Neuron (in vitro differentiated cells): ENCODE data around the gene HLF.

Experiments
- H2AFZ ChIP-seq: one replicate; pipeline ENCODE4 v1.6.1; 2013; ENCODE audit warnings: low read depth, mild to moderate bottlenecking, inconsistent platforms, low read length, moderate library complexity
- H3K27me3 ChIP-seq: one replicate; pipeline ENCODE4 v1.6.1; 2013; ENCODE audit warnings: low read length; ENCODE audit not compliant: insufficient read depth
- H3K36me3 ChIP-seq: one replicate; pipeline ENCODE4 v1.6.1; 2013; ENCODE audit warnings: low read length; ENCODE audit not compliant: insufficient read depth
- H3K4me1 ChIP-seq: one replicate; pipeline ENCODE4 v1.6.1; 2013; ENCODE audit warnings: low read length; ENCODE audit not compliant: insufficient read depth
- H3K4me3 ChIP-seq: 2 replicates; pipeline ENCODE4 v1.5.1; 2013; ENCODE audit warnings: mild to moderate bottlenecking, low read length, moderate library complexity
- H3K9me3 ChIP-seq: one replicate; pipeline ENCODE4 v1.6.1; 2013; ENCODE audit warnings: low read length

HLF gene

DNA sequence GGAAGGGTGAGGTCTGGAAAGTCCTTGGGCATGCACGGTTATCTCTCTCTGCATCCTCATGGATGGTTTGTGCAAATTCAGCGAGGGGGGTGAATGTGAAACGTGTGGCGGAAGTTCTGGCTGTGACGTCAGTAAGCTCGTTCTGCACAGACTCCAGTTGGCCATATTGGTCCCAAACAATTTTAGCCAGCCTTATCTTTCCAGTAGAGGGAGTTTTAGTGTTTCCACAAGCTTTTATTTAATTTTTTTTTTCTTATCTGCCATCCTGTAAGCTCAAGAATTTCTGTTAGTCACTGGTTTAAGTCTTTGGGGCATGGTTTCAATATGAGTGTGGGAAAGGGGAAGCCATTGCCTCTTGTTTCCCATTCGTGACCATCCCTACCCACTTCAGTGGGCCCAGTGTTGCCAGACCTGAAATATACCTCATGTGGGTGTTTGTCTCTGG lies 39.0 kb downstream of the HLF start:
- no peaks in the 10 kb centered on the region for H3K9me3 ChIP-seq
- no peak overlapping the region for H2AFZ ChIP-seq
- H3K4me3 ChIP-seq, result no peak overlapping the region
- no peaks in the 10 kb centered on the region for H3K27me3 ChIP-seq
- no peaks in the 10 kb centered on the region for H3K4me1 ChIP-seq
- no peaks in the 10 kb centered on the region for H3K36me3 ChIP-seq

DNA sequence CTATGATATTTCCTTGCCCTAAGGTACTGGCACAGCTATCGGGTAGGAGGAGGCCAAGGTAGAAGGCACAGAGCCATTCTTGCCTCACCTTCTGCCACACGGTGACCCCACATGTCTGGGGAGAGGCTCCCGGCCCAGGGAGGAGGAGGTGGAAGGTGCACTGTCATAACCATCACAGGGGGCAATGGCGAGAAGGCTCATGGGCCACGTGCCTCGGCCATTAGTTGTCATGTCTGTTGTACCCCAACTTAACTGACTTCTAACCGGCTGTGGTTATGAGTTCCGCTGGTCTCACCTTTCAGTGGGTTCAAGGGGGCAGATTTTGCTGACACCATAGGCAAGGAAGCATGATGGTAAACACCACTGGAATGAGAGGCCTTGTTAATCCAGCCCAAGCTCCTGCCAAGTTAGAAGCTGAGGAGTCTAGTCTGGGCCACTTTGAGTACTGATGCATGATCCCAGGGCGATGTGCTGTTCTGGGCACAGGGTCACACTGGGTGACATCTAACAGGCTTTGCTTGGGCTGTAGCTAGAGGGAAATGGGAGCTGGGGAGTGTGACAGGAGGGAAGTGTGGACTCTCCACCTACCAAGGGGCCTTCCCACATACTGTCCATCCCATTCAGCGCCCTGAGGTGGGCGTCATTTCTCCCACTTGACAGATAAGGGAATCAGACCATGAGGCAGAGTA lies 39.6 kb downstream of the HLF start:
- Histone ChIP-seq H2AFZ (no peak overlapping the region), H3K27me3 (no peaks in the 10 kb centered on the region), H3K4me3 (no peak overlapping the region), H3K36me3 (no peaks in the 10 kb centered on the region), H3K4me1 (no peaks in the 10 kb centered on the region), H3K9me3 (no peaks in the 10 kb centered on the region)

GRCh38 chr17:55305321-55306087 lies 40.7 kb downstream of the HLF start:
- Histone ChIP-seq H2AFZ (no peak overlapping the region), H3K27me3 (no peaks in the 10 kb centered on the region), H3K36me3 (no peaks in the 10 kb centered on the region), H3K4me1 (no peaks in the 10 kb centered on the region), H3K9me3 (no peaks in the 10 kb centered on the region), H3K4me3 (no peak overlapping the region)

- H3K9me3 ChIP-seq, result no peaks in the 10 kb centered on the region
- H3K36me3 ChIP-seq, result no peaks in the 10 kb centered on the region
- H3K4me1 ChIP-seq, result no peaks in the 10 kb centered on the region
- H2AFZ ChIP-seq, result no peak overlapping the region
- H3K27me3 ChIP-seq, result no peaks in the 10 kb centered on the region
- H3K4me3 ChIP-seq, result no peak overlapping the region
Observed at GRCh38 chr17:55307879-55308278, 43.1 kb downstream of the HLF start.

DNA sequence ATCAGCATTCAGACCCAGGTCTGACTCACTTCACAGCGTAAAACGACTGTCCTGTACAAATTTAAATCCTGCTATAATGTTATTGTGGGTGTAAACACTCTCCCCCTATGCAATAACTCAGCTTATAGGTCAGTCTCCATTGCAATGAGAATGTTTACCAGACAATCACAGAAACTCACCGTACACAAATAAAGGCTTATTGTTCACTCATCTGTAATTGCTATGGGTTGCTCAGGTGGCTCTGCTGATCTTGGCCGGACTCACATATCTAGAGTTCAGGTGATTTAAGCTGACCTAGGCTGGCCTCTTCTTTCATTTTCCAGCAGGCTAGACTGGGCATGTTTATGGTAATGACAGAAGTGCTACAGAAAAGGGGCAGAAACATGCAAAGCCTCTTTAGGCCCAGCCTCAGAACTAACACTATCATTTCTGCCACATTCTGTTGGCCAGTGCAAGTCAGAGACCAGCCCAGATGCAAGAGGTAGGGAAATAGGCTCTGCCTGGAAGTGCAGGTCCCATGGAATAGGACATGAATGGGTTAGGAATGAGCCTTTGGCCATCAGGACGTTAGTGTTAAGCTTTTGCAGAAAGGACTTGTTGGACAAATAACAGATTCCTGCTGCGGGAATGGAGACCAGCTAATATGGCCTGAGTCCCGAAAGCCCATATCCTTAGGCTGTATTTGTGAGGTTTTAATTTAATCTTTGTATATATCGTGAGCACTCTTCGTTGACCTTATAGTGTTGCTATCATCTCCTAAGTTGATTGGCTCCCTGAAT lies 44.0 kb downstream of the HLF start:
- no peak overlapping the region for H3K4me3 ChIP-seq
- no peaks in the 10 kb centered on the region for H3K36me3 ChIP-seq
- H2AFZ ChIP-seq, result no peak overlapping the region
- no peaks in the 10 kb centered on the region for H3K4me1 ChIP-seq
- no peaks in the 10 kb centered on the region for H3K9me3 ChIP-seq
- no peaks in the 10 kb centered on the region for H3K27me3 ChIP-seq

GRCh38 chr17:55311767-55312375 lies 47.1 kb downstream of the HLF start:
- no peaks in the 10 kb centered on the region for H3K4me1 ChIP-seq
- no peak overlapping the region for H2AFZ ChIP-seq
- H3K36me3 ChIP-seq, result no peaks in the 10 kb centered on the region
- H3K9me3 ChIP-seq, result no peaks in the 10 kb centered on the region
- no peaks in the 10 kb centered on the region for H3K27me3 ChIP-seq
- H3K4me3 ChIP-seq, result no peak overlapping the region

GRCh38 chr17:55312852-55313251 lies 48.1 kb downstream of the HLF start:
- H3K9me3 ChIP-seq, result peaks cover 2% of the 10 kb centered on the region
- no peaks in the 10 kb centered on the region for H3K36me3 ChIP-seq
- H3K4me3 ChIP-seq, result no peak overlapping the region

GRCh38 chr17:55314061-55314783 lies 49.5 kb downstream of the HLF start:
- H3K27me3 ChIP-seq, result no peaks in the 10 kb centered on the region
- H3K4me3 ChIP-seq, result no peak overlapping the region
- no peak overlapping the region for H2AFZ ChIP-seq
- no peaks in the 10 kb centered on the region for H3K36me3 ChIP-seq
- no peaks in the 10 kb centered on the region for H3K4me1 ChIP-seq
- peaks cover 2% of the 10 kb centered on the region for H3K9me3 ChIP-seq

More at GRCh38 chr17:55312852-55313251, 48.1 kb downstream of the HLF start:
- Histone ChIP-seq H2AFZ (no peak overlapping the region), H3K27me3 (no peaks in the 10 kb centered on the region), H3K4me1 (no peaks in the 10 kb centered on the region)

- H2AFZ ChIP-seq, result no peak overlapping the region
- H3K9me3 ChIP-seq, result peaks cover 2% of the 10 kb centered on the region
- no peaks in the 10 kb centered on the region for H3K27me3 ChIP-seq
- H3K4me3 ChIP-seq, result no peak overlapping the region
- H3K36me3 ChIP-seq, result no peaks in the 10 kb centered on the region
- no peaks in the 10 kb centered on the region for H3K4me1 ChIP-seq
Observed at GRCh38 chr17:55314784-55315491, 50.2 kb downstream of the HLF start.

DNA sequence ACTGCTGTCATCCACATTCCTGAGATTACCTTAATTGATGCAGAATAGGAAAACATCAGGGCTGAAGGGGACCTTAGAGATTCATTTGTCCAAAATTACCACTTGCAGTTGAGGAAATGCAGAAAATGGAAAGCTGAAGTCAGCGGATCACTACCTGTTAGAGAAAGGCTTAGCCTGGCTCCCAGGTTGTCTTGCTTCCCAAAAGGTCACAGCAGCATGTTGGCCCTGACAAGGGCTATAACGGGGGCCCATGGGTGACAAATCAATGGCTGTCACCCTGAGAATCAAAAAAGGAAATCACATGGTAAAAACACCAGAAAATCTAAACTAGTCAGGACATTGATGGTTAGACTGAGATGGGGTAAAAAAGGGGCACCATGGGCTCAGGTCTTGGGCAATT lies 51.7 kb downstream of the HLF start:
- no peak overlapping the region for H2AFZ ChIP-seq
- peaks cover 2% of the 10 kb centered on the region for H3K9me3 ChIP-seq
- H3K4me1 ChIP-seq, result no peaks in the 10 kb centered on the region
- peaks cover 3% of the 10 kb centered on the region for H3K27me3 ChIP-seq
- H3K36me3 ChIP-seq, result no peaks in the 10 kb centered on the region
- no peak overlapping the region for H3K4me3 ChIP-seq

GRCh38 chr17:55317284-55317683 lies 52.5 kb downstream of the HLF start:
- H3K4me3 ChIP-seq, result no peak overlapping the region
- peaks cover 2% of the 10 kb centered on the region for H3K9me3 ChIP-seq
- H3K27me3 ChIP-seq, result peaks cover 3% of the 10 kb centered on the region
- no peaks in the 10 kb centered on the region for H3K36me3 ChIP-seq
- H2AFZ ChIP-seq, result no peak overlapping the region
- H3K4me1 ChIP-seq, result no peaks in the 10 kb centered on the region

GRCh38 chr17:55318081-55318480 lies 53.3 kb downstream of the HLF start:
- Histone ChIP-seq H3K4me1 (no peaks in the 10 kb centered on the region), H3K36me3 (no peaks in the 10 kb centered on the region), H2AFZ (no peak overlapping the region), H3K4me3 (no peak overlapping the region), H3K27me3 (peaks cover 3% of the 10 kb centered on the region), H3K9me3 (peaks cover 2% of the 10 kb centered on the region)
